HG02943 (cell line): Measurements from ENCODE around the gene NFXL1.
A peak's percentile ranks its signal among the peaks of the same experiment; 100 is the strongest.

ENCODE experiments used
- ATAC-seq: cut with Tn5 transposase; IDR thresholded peaks from one replicate; pipeline ENCODE4 v1.9.1; 2021; ENCODE audit warnings: mild to moderate bottlenecking, low read depth, moderate library complexity; ENCODE audit not compliant: unreplicated experiment

The NFXL1 gene

DNA sequence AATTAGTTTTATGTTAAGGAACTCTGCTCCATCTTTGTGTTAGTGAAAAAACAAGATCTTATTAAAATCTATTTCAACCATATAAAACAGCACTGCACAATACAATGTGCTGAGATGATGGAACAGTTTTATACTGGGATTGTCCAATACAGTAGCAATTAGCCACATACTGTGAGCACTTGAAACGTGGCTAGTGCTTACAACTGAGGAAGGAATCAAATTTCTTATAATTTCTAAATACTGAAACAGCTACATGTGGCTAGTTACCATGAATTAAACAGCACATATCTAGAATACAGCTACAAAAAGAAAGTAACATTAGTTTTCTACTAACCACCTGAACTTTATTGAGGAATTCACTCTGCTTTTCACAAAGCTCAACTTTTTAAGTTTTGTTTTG, 14.7 kb downstream of the NFXL1 start:
- no peak for ATAC-seq

DNA sequence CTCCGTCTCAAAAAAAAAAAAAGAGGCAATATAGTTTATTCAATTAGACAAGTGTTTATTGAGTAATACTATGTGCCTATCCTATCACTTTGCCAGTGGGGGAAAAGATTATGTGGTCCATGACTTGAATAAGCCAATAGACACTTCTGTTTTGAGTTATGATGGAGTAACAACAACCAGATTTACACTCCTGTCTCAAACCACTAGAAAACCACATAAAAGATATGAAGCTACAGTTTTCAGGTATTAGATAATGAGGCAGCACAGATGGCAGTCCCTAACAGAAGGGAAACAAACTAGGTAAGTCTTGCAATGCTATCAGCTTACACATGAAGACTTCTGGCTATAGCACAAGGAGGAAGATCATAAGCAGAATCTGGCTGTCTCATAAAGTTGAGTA, 22.5 kb downstream of the NFXL1 start:
- no peak for ATAC-seq

DNA sequence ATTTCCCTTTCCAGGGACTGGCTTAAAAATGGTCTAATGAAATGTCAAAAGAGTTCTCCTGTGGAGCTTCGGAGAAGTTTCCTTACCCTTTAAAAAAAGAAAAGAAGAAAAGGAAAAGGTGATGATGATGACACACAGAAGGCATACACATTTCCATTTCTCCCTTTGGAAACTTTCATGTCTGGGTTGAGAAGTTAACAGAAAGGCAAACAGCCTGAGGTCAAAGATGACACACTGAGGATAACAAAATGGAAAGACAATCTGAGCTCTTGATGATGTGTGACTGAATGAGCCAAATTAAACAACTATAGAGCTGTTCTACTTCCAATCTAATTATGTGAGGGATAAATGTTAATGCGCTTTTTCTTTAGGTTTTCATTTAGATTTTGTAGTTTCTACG, 32.2 kb downstream of the NFXL1 start:
- ATAC-seq, result no peak

DNA sequence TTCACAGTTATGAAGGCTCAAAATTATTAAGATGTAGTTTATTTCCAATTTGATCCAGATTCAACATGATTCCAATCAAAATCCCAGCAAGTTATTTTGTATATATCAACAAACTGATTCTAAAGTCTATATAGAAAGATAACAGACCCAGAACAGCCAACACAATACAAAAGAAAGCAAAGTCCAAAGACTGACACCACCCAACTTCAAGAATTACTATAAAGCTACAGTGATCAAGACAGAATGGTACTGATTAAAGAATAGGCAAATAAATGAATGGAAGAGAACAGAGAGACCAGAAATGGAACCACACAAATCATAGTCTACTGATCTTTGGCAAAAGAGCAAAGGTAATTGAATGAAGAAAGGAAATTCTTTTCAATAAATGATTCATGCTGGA, 34.9 kb downstream of the NFXL1 start:
- ATAC-seq, result no peak

DNA sequence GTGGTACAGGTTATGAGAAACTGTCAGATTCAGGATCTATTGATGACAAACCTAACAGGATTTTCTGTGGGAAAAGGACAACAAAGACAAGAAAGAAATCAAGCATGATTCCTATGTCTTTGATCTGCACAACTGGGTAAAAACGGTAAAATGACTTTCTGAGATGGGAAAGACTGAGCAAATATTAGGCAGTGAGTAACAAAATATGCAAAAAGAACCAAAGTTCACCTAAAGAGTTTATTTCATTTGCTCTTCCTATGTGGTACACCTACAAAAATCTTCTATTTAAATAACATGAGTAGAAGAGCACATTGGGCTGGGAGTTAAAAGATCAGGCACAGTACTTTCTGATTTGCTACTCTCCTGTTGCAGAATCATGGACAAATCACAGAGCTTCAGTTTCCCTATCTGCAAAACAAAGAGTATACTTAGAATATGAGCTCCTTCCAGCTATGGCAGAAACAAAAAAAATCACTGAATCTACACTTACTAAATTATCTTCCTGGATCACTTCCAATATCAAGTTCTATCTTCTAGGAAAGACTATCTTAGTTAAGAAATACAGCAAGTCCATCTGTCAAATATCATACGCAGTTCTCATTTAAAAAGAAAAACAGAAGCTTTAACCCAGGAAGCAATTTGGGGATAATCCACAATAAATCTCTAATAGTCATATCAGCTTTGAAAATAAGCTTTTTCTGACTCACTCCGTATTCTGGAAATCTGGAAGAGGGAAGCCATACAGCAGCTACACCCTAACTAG, 37.4 kb downstream of the NFXL1 start:
- no peak for ATAC-seq

DNA sequence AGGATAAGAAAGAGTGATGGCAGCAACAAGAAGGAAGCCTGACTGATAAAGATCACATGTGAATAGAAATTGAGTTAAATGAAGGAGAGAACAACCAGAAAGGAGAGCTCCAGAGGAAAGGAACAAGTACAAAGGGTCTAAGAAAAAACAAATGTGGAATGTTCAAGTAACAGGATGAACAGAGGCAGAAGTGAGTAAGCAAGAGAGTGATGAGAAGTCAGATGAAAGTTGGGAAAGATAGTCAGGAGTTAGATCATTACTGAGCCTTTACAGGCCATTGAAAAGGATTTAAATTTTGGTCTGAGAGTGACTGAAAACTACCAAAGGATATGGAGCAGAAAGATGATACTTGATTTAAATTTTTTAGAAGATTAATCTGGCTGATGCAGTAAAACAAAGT, 38.1 kb downstream of the NFXL1 start:
- ATAC-seq, result no peak

DNA sequence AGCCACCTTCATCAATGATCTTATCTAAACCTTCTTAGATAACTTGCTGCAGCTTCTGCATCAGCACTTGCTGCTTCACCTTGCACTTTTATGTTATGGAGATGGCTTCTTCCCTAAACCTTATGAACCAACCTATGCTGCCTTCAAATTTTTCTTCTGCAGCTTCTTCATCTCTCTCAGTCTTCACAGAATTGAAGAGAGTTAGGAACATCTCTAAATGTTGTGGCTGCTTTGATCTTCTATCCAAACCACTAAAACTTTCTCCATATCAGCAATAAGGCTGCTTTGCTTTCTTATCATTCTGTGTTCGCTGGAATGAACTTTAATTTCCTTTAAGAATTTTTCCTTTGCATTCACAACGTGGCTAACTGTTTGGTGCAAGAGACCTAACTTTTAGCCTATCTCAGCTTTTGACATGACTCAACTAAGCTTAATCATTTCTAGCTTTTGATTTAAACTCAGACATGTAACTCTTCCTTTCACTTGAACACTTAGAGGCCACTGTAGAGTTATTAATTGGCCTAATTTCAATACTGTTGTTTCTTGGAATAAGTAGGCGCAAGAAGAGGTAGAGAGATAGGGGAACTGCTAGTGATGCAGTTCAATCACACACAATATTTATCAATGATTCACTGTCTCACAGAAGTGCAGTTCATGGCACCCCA, 40.4 kb downstream of the NFXL1 start:
- no peak for ATAC-seq

DNA sequence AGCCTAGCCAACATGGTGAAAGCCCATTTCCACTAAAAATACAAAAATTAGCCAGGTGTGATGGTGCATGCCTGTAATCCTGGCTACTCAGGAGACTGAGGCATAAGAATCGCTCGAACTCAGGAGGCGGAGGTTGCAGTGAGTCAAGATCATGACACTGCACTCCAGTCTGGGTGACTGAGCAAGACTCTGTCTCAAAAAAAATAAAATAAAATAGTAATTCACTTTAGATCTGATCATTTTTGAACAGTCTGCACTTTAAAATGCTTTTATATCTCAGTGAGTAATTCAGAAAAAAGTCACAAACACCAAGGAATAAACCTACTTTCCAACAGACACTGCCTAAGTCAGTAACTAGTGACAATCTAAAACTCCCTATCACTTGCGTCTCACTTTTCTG, 50.9 kb downstream of the NFXL1 start:
- ATAC-seq, result no peak

DNA sequence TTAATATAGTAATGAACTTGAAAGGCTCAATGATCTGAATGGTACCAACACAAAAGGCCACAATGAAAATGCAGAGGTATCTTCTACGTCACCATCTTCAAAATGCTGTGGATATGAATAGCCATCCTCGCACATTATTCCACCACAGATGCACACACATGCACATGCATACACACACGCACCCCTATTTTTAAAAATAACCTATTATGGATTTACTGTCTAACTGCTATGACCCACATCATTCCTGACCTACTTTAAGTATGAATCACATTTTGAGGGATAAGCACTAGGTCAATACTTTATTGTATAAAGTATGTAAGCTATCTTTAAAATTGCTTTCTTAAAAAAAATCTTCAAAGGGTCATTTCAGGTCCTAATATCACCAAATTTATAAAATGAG, 52.1 kb downstream of the NFXL1 start:
- no peak for ATAC-seq

DNA sequence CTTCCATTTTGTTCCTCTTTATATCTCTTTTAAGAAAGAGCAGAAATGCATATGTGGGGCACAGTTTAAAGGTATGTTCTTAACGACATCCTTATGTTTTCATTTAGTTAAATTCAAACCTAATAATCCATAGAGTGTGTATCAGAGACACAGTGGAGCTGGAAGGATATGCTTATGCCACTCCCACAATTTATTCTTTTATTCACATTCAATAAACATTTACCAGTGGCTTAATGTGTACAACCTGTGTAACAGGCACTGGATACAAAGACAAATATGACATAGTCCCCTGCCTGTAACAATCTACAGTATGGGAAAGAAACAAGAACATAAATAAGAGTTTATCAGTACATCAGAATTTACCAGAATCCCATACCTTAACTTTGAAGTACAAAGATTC, 54.1 kb downstream of the NFXL1 start:
- ATAC-seq, result no peak

DNA sequence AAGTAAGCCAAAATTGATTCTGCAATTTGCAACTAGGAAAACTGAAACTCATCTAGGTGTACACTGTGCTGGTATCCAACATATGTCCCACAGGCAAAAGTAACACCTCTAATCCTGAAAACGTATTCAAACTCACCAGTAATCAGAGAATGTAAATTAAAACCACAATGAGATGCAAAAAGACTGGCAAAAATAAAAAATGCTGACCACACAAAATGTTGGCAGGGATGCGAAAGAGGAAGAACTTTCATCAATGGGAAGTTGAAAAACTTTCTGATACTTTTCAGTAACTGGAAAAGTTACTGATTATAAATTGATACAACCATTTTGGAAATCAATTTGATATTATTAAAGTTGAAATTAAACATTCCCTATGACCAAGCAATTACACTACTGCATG, 56.4 kb downstream of the NFXL1 start:
- ATAC-seq, result no peak

DNA sequence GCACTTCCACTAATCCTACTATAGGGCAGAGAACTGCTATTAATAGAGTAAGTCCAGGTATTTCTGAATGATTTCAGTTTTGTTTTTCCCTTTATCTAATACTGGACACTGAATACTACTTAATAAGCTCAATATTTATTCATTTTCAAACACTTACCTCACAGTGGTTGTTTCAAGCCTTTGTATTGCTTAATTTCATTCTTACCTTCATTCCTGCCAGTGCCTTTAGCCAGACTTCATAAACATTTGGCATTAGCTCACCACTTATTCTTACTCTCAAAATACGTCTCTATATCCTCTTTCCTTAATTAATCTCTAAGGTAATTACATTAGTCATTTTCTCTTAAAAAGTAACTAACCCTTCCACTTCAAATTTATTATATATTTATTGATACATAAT, 57.7 kb downstream of the NFXL1 start:
- ATAC-seq, result no peak

DNA sequence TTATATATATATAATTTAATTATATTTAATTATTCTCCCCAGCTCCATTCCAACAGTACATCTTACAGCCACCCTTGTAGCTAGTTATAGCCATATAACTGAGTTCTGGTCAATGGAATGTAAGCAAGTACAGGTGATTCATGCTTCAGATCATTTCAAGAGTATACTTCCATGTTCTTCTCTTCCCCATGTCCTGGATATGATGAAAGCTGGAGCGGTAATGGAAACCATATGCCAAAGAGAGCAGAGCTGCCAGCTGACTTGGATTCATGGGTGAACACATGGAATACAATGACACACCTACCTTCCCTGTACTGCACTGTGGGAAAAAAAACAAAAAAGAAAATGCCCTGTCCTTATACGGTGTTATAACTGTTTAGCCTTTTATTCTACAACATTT, 59.0 kb downstream of the NFXL1 start:
- ATAC-seq, result no peak

DNA sequence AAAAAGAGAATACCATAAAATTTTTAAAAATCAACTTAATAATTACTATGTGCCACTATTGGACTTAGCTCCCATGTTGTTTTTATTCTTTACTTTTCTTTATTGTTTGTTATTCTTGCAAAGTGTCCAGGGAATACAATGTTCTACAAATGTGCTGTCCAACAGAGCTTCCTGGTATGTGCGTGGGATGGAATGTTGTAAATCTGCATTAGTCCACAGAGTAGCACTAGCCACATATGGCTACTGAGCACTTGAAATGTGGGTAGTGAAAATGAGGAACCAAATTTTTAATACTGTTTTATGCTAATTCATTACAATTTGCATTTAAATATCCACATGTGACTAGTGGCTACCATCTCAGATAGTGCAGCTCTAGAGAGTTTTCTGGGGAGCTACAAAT, 62.2 kb downstream of the NFXL1 start:
- ATAC-seq, result no peak

DNA sequence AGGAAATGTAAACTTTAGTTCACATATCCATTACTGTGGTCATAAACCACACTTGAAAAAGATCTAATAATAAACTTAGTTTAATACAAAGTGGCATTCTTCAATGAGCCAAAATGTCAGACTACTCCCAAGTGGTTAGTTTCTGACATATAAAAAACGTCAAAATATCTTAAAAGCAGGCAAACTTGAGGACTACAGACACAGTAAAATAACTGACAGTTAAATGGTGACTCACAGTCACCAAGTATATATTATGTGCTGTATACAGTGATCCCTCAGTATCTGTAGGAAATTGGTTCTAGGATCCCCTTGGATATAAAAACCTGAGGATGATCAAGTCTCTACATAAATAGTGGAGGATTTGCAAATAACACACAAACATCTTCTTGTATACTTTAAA, 64.9 kb downstream of the NFXL1 start:
- no peak for ATAC-seq

DNA sequence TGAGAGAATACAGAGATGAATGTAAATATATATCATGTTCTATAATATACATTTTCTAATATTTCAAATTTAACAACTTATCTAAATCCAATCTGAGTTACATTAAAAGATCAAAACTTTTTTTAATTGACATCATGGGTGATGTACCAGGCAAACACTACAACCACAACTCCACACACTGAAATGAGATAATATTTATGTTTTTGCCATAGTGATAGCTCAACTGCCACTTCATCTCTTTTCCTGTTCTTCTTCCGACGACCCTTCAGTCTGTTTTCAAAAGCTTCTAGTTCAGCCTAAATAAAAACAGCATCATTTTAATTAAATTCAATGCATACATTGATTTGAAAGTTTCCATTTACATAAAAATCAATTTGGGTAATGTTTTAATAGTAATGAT, 66.3 kb downstream of the NFXL1 start:
- no peak for ATAC-seq

DNA sequence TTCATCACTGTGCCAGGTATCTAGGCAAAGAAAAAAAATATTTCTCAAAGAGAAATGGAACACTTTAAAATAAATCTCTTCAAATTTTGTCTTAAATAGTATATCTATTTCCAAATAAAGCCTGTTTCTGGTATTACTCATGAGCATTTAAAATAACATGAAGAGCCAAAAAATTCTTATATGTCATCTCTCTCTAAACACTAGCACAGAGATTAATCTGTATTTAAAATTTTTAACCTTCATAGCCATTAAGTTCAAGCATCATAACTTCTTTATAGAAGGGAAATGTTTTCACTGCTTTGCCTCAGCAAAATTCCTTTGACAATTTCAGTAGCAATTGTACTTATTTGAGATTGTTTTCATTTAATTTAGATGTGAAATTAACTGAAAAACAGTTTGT, 71.4 kb downstream of the NFXL1 start:
- no peak for ATAC-seq

DNA sequence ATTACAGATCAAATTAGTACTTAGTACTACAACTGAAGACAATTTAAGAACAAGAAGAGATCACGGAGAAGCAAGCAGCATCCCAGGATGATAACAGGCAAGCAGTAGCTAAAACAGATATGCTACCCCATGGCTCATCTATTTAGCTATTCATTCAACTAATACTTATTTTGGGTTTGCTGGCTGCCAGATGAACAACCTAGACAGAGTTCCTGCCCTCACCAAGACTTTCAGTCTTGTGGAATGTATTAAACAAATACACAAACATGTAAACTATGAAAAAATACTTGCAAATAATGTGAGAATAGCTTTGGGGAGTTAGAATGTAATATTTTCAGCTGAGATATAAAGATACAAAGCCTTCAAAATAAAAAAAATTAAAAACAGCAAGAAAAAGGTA, 74.1 kb downstream of the NFXL1 start:
- ATAC-seq, result no peak

DNA sequence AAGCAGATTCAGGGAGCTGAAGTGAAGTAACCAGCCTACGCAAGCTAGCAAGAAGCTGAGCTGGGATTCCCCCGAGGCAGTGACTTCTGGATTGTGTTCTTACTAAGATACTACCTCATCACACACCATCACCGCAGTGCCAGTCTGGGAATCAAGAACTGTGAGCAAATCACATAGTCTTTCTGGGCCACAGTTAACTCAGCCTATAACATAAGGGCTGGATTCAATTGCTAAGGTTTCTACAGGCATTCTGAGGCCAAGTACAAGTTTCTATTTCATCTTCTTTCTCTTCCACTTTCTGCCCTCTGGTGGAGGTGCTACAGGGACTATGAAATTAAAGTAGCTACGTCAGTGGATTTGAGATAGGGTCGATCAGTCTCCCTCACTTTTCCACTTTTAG, 75.1 kb downstream of the NFXL1 start:
- ATAC-seq, result peak; percentile 44

DNA sequence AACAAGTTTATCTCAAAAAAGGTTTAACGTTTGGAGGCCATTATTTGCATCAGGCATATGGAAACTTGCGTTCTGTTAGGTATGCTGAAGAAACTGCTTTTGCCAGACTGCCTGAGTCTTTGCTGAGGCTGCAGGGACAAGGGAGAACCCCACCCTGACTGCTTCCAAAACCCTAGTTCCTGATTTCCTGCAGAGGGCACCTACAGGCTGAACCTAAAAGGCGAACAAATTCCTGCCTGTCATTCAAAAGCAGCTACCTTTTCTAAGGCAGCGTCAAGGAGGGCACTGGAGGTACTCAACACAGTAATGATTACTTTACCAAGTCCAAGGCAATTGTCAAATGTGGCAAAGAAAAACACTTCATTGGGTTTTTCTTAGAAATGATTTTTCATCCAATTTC, 75.9 kb downstream of the NFXL1 start:
- no peak for ATAC-seq

DNA sequence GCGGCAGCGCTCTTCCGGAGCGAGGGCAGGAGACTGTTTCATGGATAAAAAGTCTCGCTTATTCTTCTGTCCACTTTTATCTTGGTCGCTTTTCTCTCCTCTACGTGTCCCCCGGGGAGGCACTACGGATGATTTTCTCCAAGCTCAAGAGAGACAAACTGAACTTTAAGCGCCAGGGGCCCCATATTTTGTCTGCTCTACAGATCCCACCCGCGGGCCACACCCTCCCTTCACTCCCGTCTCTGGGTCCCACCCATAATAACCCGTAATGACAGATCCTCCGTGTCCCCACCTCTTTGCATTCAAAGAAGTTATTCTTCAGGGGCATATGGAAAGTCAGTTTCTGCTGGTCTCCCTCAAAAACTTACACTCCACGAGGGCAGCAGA, 76.5 kb downstream of the NFXL1 start, which contains the start of gene CORIN:
Gene CORIN, minus strand, starts transcription at position 160 of the 387 bp plus-strand sequence. Its CDS starts 118 bp downstream, at position 42.
- no peak for ATAC-seq
